CD4-positive, alpha-beta T cell treated with Interferon alpha-2 for 1 hour (primary cell): ENCODE data around the gene SHROOM1.
"Not testable (repeated sequence)": the region's sequence is repeated elsewhere in the genome, so short reads cannot be mapped to it uniquely, and the experiment has no call there.

ENCODE experiments used
- DNase-seq, 2 donors: peaks; one replicate each; pipeline ENCODE4 v3.0.0-alpha.2; 2020 to 2022

SHROOM1 gene

GRCh38 chr5:132824426-132824825, 6.0 kb downstream of the SHROOM1 start:
- DNase-seq: no peak

GRCh38 chr5:132823481-132824050, 6.9 kb downstream of the SHROOM1 start:
- DNase-seq: no peak

DNA sequence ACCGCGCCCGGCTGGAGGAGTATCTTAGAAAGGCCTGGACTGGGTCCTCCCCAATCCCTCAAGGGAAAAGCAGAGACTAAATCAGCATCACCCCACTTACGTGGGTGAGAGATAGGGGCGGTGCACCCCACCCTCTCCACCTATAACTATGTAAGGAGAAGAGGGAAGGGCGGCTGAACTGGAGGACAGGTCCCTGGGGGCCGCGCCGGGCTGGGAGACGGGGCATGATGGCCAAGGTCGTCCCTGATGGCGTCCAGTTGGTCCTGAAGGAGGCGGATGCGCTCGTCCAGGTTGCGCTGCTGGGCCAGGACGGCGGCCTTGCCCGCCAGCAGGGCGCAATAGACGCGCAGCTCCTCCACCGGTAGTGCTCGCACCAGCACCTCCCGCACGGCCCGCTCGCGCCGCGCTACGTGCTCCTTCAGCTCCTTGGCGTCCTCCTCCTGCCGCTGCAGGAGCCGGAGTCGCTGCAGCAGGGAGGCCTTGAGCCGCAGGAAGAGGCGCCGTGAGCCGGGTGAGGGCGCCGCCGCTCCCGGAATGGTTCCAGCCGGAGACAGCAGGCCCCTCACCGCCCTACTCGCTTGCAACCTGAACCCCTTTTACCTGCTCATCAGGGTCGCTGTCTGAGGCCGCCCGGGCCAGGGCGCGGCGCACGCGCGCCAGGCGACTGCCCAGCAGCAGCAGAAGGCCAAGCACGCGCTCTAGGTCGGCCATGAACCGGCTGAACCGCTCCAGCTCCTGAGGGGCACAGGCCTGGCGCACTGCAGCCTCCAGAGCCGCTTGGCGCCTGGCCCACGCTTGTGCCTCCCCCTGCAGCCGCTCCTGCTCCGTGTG, 7.6 kb downstream of the SHROOM1 start:
- DNase-seq: no peak

GRCh38 chr5:132821791-132822190, 8.7 kb downstream of the SHROOM1 start:
- no peak for DNase-seq

GRCh38 chr5:132821350-132821749, 9.1 kb downstream of the SHROOM1 start:
- no peak for DNase-seq

DNA sequence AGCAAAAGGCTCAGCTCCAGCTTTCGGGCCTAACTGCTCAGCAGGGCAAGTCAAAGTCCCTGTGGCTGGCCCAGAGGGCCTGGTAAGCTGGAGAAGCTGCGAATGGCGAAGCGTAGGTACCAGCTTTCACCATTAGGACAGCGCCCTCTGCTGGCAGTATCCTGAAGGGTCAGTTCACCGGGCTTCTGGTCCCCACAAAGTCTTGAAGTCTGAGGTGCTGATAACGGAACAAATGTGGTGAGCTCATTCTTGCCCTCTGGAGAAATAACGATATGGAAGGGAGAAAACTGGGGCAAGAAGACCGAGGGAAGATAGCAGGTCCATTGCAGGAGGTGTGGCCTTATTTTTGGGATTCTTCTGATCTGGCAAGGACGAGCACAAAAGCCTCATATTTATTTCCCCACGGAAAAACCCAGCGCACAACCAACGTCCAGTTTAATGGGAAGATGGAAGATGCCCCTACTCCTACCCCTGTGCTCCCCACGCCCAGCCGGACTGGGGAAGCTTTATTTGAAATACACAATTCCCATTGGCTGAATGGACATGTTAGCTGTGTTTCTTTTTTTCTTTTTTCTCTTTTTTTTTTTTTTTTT, 10.2 kb downstream of the SHROOM1 start:
- peak; percentile 85 to 89 for DNase-seq

GRCh38 chr5:132819468-132819867, 11.0 kb downstream of the SHROOM1 start:
- no peak for DNase-seq

- no peak for DNase-seq
Observed at GRCh38 chr5:132817011-132817410, 13.4 kb downstream of the SHROOM1 start.

GRCh38 chr5:132816554-132816953, 13.9 kb downstream of the SHROOM1 start:
- no peak for DNase-seq

GRCh38 chr5:132816083-132816482, 14.4 kb downstream of the SHROOM1 start:
- DNase-seq: no peak

DNA sequence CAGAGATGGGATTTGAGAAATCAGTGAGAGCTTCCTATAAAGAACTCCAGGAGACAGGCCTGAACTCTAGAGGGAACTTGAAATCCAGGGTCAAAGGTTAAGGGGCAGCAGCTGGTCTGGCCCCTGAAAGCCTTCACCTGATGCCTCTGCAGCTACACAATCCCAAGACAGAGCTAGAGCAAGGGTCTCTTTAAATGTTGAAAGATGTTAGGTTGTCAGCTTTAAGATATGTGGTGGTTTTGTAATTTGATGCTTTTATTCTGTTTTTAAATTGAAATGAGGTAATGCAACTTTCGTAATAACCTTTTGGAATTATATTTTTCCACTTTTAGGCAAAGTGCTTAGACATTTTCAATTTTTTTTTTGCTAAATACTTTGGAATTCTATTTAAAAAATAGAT, 15.0 kb downstream of the SHROOM1 start:
- no peak for DNase-seq

DNA sequence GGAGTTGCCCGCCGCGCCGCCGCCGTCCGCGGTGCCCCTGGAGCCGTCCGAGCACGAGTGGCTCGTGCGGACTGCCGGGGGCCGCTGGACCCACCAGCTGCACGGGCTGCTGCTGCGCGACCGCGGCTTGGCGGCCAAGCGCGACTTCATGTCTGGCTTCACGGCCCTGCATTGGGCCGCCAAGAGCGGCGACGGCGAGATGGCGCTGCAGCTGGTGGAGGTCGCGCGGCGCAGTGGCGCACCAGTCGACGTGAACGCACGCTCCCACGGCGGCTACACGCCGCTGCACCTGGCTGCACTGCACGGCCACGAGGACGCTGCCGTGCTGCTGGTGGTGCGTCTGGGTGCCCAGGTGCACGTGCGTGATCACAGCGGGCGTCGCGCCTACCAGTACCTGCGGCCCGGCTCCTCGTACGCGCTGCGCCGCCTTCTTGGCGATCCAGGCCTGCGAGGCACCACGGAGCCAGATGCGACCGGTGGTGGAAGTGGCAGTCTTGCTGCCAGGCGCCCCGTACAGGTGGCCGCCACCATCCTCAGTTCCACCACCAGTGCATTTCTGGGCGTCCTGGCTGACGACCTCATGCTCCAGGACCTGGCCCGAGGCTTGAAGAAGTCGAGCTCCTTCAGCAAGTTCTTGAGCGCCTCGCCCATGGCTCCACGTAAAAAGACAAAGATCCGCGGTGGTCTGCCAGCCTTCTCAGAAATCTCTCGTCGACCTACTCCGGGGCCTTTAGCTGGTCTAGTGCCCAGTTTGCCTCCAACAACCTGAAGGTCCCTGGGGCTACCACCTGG, 15.7 kb downstream of the SHROOM1 start:
- no peak for DNase-seq

DNA sequence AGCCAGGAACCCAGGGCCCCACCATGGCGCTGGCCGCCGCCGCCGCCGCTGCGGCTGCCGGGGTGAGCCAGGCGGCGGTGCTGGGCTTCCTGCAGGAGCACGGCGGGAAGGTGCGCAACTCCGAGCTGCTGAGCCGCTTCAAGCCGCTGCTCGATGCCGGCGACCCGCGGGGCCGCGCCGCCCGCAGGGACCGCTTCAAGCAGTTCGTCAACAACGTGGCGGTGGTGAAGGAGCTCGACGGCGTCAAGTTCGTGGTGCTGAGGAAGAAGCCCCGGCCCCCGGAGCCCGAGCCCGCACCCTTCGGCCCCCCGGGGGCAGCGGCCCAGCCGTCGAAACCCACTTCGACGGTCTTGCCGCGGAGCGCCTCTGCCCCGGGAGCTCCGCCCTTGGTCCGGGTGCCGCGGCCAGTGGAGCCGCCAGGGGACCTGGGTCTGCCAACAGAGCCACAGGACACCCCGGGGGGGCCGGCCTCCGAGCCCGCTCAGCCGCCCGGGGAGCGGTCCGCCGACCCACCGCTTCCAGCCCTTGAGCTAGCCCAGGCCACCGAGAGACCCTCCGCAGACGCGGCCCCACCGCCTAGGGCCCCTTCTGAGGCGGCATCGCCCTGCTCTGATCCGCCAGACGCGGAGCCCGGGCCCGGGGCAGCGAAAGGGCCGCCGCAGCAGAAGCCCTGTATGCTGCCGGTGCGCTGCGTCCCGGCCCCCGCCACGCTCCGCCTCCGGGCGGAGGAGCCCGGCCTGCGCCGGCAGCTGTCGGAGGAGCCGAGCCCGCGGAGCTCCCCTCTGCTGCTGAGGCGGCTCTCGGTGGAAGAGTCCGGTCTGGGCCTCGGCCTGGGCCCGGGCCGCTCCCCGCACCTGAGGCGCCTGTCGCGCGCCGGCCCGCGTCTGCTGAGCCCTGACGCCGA, 16.6 kb downstream of the SHROOM1 start:
- peak in 1 of 2 donors; percentile 33 for DNase-seq

- DNase-seq: no peak
Observed at GRCh38 chr5:132812781-132813598, 17.5 kb downstream of the SHROOM1 start, which contains the start of gene SOWAHA. Gene SOWAHA (plus strand): TSS chr5:132813302. CDS start chr5:132813622, 320 bp downstream.

GRCh38 chr5:132812123-132812765, 18.2 kb downstream of the SHROOM1 start:
- no peak for DNase-seq

GRCh38 chr5:132810605-132811004, 19.8 kb downstream of the SHROOM1 start:
- DNase-seq: no peak

- no peak for DNase-seq
Observed at GRCh38 chr5:132808866-132809265, 21.6 kb downstream of the SHROOM1 start.

DNA sequence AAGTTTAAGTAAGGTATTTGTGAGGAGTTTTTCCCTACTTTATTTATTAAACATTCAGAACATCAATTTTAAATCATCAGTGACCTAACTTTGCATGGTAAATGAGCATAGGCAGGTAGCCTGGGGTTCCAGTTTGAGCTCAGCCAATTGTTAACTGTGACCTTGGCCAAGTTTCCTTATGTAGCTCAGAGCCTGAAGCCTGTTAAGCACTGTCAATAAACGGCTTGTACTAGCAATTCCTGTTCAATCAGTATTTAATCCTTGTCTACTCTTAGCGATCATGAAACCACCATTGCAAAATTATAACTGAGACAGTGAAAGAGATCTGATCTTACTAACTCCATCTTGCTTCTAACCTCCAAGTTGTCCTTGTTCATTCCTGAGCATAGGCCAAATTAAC, 22.0 kb downstream of the SHROOM1 start:
- no peak for DNase-seq

DNA sequence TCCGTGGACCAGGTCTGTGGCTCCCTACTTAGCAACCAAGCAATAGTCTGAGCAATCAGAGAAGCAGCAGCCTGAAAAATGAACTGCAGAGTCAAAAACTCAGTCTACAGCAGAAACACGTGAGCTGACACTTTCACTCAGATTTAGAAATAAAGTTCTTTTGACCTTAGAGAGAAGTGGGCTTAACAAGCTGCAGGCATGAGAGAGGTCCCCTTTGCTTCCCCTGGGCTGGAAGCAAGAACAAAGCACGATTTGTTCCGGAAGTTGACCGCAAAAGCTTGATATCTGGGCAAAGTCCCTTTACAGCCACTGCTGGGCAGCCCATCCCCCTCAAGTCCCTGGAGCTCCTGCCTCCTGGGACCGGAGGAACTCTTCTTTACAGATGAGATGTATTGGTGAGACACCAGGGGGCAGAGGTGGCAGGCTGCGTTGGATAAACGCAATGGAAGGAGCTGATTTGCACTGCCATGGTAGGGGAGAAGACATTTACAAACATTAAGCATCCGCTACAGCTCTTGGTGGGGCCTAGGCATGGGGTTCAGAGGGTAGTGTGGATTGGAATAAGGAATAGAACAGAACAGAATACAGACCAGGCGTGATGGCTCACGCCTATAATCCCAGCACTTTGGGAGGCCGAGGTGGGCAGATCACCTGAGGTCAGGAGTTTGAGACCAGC, 23.1 kb downstream of the SHROOM1 start:
- no peak for DNase-seq

- DNase-seq: not testable (repeated sequence)
Observed at GRCh38 chr5:132806804-132807162, 23.7 kb downstream of the SHROOM1 start.
